Breast epithelium (tissue), 3 donors: ENCODE measurements around the gene FAM124A.

Experiments used
- POLR2AphosphoS5 ChIP-seq, 3 donors: sonication (generic); formaldehyde crosslinking; IDR thresholded peaks; one replicate each; pipeline ENCODE4 v1.6.1; 2017; ENCODE audit warnings: antibody characterized with exemption in 3 of 3
- TF ChIP-seq, protein P1 (sequence below), 3 donors: fragments of 450-650 bp; IDR thresholded peaks; one replicate each; pipeline ENCODE4 v1.5.1; 2016 to 2017; ENCODE audit warnings: antibody characterized with exemption in 3 of 3, mild to moderate bottlenecking in 3 of 3, moderate library complexity in 3 of 3

- TF ChIP-seq, protein P1, sequence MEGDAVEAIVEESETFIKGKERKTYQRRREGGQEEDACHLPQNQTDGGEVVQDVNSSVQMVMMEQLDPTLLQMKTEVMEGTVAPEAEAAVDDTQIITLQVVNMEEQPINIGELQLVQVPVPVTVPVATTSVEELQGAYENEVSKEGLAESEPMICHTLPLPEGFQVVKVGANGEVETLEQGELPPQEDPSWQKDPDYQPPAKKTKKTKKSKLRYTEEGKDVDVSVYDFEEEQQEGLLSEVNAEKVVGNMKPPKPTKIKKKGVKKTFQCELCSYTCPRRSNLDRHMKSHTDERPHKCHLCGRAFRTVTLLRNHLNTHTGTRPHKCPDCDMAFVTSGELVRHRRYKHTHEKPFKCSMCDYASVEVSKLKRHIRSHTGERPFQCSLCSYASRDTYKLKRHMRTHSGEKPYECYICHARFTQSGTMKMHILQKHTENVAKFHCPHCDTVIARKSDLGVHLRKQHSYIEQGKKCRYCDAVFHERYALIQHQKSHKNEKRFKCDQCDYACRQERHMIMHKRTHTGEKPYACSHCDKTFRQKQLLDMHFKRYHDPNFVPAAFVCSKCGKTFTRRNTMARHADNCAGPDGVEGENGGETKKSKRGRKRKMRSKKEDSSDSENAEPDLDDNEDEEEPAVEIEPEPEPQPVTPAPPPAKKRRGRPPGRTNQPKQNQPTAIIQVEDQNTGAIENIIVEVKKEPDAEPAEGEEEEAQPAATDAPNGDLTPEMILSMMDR (IDR thresholded peaks at IDR 0.05): no peak
- no peak for TF ChIP-seq POLR2AphosphoS5 (IDR thresholded peaks at IDR 0.05)
Measured at GRCh38 chr13:51266642-51267041, 44.4 kb downstream of the FAM124A start.
